ENCODE results near the gene SETD2. TPM values are rescaled to one million over a fixed set of nuclear protein-coding genes. Genes with fewer than 3 reads are reported as not detected.
A peak's percentile ranks its signal among the peaks of the same experiment; 100 is the strongest.

The SETD2 gene
- total and polyA plus RNA-seq, 9 of the 15 experiments (the other 6 are each of a cell fraction or from before 2014, with no cell fraction given) = 8.2 to 44.0 (median 33.6) TPM

DNA sequence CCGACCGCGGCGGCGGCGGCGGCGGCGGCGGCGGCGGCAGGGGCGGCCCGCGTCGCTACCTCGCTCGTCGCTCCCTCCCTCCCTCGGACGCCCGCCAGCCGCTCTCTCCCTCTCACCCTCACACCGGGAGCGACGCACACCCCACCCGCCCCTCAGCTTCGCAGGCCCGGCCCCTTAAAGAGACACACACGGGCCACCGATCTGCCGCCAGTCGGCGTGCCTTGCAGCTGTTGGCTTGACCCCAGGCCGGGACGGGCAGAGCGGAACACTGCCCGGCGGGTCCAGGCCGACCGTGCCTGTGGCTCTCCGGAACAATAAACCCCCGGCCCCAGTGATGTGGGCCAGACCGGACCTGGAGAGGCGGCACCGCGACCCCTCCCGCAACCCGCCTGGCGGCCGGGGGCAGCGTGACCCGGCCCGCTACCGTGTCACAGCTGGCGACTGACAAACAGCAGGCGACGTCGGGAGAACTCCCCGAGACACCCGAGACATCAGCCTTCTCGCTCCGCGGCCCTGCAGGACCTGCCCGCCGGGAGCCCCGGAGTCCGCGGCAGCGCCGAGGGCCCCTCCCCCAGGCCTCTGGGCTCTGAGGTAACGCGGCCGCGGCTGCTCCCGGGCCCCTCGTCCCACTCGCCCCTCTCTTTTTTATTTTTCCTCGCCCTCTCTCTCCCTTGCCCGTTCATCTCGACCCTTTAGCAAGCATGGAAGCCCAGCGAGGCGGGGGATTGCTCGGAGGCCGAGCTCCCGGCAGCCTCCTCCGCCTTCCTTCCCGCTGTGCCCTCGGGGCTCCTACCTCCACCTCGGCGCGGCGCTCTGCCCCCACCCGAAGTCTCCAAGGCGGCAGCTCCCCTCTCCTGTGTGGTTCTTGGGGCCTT, at the start of gene SETD2 (continued):
- TF ChIP-seq ZNF766 (CRISPR knock-in tag; conservative IDR thresholded peaks at IDR 0.05) = 0 out of 2 replicates have a peak, but pooled peaks have one; percentile 58
- no peak; the same call in none of the 2 replicates for TF ChIP-seq MYC (IDR thresholded peaks at IDR 0.05; ENCODE audit: low read depth, low read length)
- TF ChIP-seq MYC (CRISPR knock-in tag; IDR thresholded peaks at IDR 0.05; ENCODE audit: borderline replicate concordance, low read depth) = peak; percentile 45; the same call in 1 of the 2 replicates
- TF ChIP-seq ZNF224 (CRISPR knock-in tag; IDR thresholded peaks at IDR 0.05) = no peak
- TF ChIP-seq TCFL5 (CRISPR knock-in tag; conservative IDR thresholded peaks at IDR 0.05) = no peak
- no peak for TF ChIP-seq CREB3L1 (IDR thresholded peaks at IDR 0.05; ENCODE audit: borderline replicate concordance, low read depth)
- no peak for TF ChIP-seq EZH2 (IDR thresholded peaks at IDR 0.05; ENCODE audit: borderline replicate concordance, low read depth, low read length)
- 0 out of 2 replicates have a peak, but pooled peaks have one; percentile 60 for TF ChIP-seq ARID3B (CRISPR knock-in tag; IDR thresholded peaks at IDR 0.05; ENCODE audit: borderline replicate concordance)
- TF ChIP-seq, protein P1, sequence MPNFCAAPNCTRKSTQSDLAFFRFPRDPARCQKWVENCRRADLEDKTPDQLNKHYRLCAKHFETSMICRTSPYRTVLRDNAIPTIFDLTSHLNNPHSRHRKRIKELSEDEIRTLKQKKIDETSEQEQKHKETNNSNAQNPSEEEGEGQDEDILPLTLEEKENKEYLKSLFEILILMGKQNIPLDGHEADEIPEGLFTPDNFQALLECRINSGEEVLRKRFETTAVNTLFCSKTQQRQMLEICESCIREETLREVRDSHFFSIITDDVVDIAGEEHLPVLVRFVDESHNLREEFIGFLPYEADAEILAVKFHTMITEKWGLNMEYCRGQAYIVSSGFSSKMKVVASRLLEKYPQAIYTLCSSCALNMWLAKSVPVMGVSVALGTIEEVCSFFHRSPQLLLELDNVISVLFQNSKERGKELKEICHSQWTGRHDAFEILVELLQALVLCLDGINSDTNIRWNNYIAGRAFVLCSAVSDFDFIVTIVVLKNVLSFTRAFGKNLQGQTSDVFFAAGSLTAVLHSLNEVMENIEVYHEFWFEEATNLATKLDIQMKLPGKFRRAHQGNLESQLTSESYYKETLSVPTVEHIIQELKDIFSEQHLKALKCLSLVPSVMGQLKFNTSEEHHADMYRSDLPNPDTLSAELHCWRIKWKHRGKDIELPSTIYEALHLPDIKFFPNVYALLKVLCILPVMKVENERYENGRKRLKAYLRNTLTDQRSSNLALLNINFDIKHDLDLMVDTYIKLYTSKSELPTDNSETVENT (CRISPR knock-in tag; IDR thresholded peaks at IDR 0.05) = no peak
- TF ChIP-seq ZKSCAN8 (CRISPR knock-in tag; IDR thresholded peaks at IDR 0.05) = no peak
- no peak for TF ChIP-seq THRA (IDR thresholded peaks at IDR 0.05)
- peak in 1 of 2 experiments; percentile 42; a peak in 2 of 4 replicates for TF ChIP-seq MLLT1 (IDR thresholded peaks at IDR 0.05)
- TF ChIP-seq DNMT1 (IDR thresholded peaks at IDR 0.05) = no peak
- no peak for TF ChIP-seq GTF2F1 (IDR thresholded peaks at IDR 0.05; ENCODE audit: low read depth, low read length)
- TF ChIP-seq TCF7L2 (IDR thresholded peaks at IDR 0.05; ENCODE audit: low read depth, low read length) = no peak
- peak; percentile 90 for TF ChIP-seq NEUROD1 (IDR thresholded peaks at IDR 0.05; ENCODE audit: borderline replicate concordance, low read depth, low read length, partially characterized antibody)
- TF ChIP-seq POLR2H (tag; IDR thresholded peaks at IDR 0.05; ENCODE audit: low read depth) = no peak
- TF ChIP-seq WHSC1 (IDR thresholded peaks at IDR 0.05; ENCODE audit: low read length) = no peak
- no peak; the same call in 1 of the 2 replicates for TF ChIP-seq ZNF24 (IDR thresholded peaks at IDR 0.05)
